RWPE2 (cell line): ENCODE measurements around the gene ANTXR1.

Experiments used
- ATAC-seq: fragments of 200-7000 bp; cut with Tn5 transposase; 3 replicates; pipeline ENCODE4 v1.9.1; 2021; ENCODE audit warnings: low read depth
- DNase-seq: peaks from one replicate; pipeline ENCODE4 v3.0.0-alpha.2; 2020; ENCODE audit warnings: low spot score
- H3K27ac ChIP-seq: fragments of 450-650 bp; 2 replicates; pipeline ENCODE4 v1.5.1; 2017; ENCODE audit warnings: mild to moderate bottlenecking; ENCODE audit not compliant: poor library complexity, severe bottlenecking
- H3K27me3 ChIP-seq: fragments of 250-450 bp; sonication (Bioruptor Pico); 2 replicates; pipeline ENCODE4 v1.5.1; 2021; ENCODE audit warnings: mild to moderate bottlenecking, moderate library complexity; ENCODE audit not compliant: insufficient read depth, poor library complexity, severe bottlenecking
- H3K36me3 ChIP-seq: fragments of 250-450 bp; sonication (Bioruptor Pico); 2 replicates; pipeline ENCODE4 v1.5.1; 2020; ENCODE audit warnings: low read depth, mild to moderate bottlenecking, moderate library complexity
- H3K4me1 ChIP-seq: fragments of 250-450 bp; sonication (Bioruptor Pico); 2 replicates; pipeline ENCODE4 v1.5.1; 2021; ENCODE audit warnings: mild to moderate bottlenecking, moderate library complexity; ENCODE audit not compliant: insufficient read depth, poor library complexity, severe bottlenecking
- H3K4me3 ChIP-seq: fragments of 250-450 bp; sonication (Bioruptor Pico); 2 replicates; pipeline ENCODE4 v1.5.1; 2021; ENCODE audit warnings: mild to moderate bottlenecking, moderate library complexity; ENCODE audit not compliant: severe bottlenecking
- H3K9me3 ChIP-seq: fragments of 250-450 bp; sonication (Bioruptor Pico); 2 replicates; pipeline ENCODE4 v1.5.1; 2021; ENCODE audit warnings: mild to moderate bottlenecking, moderate library complexity; ENCODE audit not compliant: severe bottlenecking
- CTCF ChIP-seq: fragments of 450-650 bp; IDR thresholded peaks from one replicate; pipeline ENCODE4 v1.5.1; 2017; ENCODE audit warnings: mild to moderate bottlenecking, moderate library complexity; ENCODE audit not compliant: poor library complexity, severe bottlenecking

The ANTXR1 gene

GRCh38 chr2:69020496-69021426, 7.8 kb downstream of the ANTXR1 start:
- DNase-seq (no peak), ATAC-seq (no peak)
- H3K9me3 ChIP-seq, result no peaks in the 10 kb centered on the region
- TF ChIP-seq CTCF, result no peak
- H3K4me1 ChIP-seq, result peaks cover 40% of the 10 kb centered on the region
- H3K4me3 ChIP-seq, result no peak overlapping the region
- no peak overlapping the region for H3K27ac ChIP-seq
- no peaks in the 10 kb centered on the region for H3K36me3 ChIP-seq
- H3K27me3 ChIP-seq, result no peaks in the 10 kb centered on the region

DNA sequence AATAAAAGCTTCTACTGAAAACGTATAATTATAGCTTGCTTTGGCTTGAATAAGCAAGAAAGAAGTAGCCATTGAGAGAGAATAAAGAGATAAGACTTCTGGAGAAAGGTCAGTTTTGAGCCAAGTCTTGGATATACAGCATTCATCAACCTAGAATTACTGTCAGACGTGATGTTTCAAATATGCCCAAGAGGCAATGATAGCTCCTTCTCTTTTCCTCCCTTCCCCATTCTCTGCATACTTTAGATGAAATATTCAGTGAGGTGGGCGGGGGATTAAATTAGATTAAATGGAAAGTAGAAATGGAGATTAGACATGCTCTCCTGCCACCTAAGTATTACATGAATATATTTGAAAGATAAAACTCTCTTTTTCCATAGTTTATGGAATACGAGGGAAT, 8.7 kb downstream of the ANTXR1 start:
- Histone ChIP-seq H3K36me3 (no peaks in the 10 kb centered on the region), H3K4me3 (no peak overlapping the region), H3K4me1 (peaks cover 38% of the 10 kb centered on the region), H3K27me3 (no peaks in the 10 kb centered on the region), H3K9me3 (no peaks in the 10 kb centered on the region), H3K27ac (peak overlapping the region; percentile 8)
- ATAC-seq (no peak), DNase-seq (no peak)
- TF ChIP-seq CTCF, result no peak

DNA sequence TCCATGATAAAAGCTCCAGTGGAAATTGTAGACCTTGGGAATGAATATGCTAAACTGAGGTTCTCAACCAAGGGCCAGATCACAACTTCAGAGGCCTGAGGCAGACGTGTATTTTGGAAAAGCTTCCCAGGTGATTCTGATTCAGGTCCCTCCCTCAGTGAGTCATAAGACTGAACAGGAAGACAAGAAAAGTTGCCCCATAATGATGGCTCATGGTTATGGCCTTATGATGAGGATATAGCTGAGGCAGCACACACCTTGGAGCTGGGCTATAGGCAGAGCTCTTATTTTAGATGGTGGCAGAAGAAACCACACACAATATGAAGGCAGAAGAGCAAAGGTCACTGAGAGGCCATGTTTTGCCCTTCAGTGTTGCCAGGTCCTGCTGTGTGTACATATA, 9.6 kb downstream of the ANTXR1 start:
- Histone ChIP-seq H3K27ac (peak overlapping the region; percentile 8), H3K4me3 (no peak overlapping the region), H3K27me3 (no peaks in the 10 kb centered on the region), H3K9me3 (no peaks in the 10 kb centered on the region), H3K4me1 (peaks cover 38% of the 10 kb centered on the region), H3K36me3 (no peaks in the 10 kb centered on the region)
- peak; percentile 99 for ATAC-seq
- no peak for DNase-seq
- TF ChIP-seq CTCF, result no peak

DNA sequence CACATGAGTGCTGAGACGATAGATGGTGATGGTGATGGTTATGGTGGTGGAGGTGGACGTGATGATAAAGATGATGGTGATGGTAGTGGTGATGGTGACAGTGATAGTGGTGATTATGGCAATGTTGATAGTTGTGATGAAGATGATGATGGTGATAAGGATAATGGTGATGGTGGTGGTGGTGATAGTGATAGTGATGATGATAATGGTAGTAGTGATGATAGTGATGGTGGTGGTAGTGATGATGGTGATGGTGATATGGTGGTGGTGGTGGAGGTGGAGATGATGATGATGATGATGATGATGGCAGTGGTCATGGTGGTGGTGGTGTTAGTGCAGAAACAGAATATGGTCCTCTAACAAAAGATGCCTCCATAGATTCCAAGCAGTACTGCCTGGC, 10.3 kb downstream of the ANTXR1 start:
- H3K27me3 ChIP-seq, result no peaks in the 10 kb centered on the region
- H3K27ac ChIP-seq, result no peak overlapping the region
- H3K4me3 ChIP-seq, result no peak overlapping the region
- peaks cover under 1% of the 10 kb centered on the region for H3K9me3 ChIP-seq
- H3K4me1 ChIP-seq, result peaks cover 38% of the 10 kb centered on the region
- DNase-seq (no peak), ATAC-seq (no peak)
- no peak for TF ChIP-seq CTCF
- H3K36me3 ChIP-seq, result no peaks in the 10 kb centered on the region

- peak; percentile 21 for TF ChIP-seq CTCF
- peaks cover 2% of the 10 kb centered on the region for H3K9me3 ChIP-seq
- no peaks in the 10 kb centered on the region for H3K27me3 ChIP-seq
- ATAC-seq (no peak), DNase-seq (no peak)
- no peak overlapping the region for H3K4me3 ChIP-seq
- H3K36me3 ChIP-seq, result no peaks in the 10 kb centered on the region
- no peak overlapping the region for H3K27ac ChIP-seq
- peaks cover 14% of the 10 kb centered on the region for H3K4me1 ChIP-seq
Observed at GRCh38 chr2:69026026-69026425, 13.0 kb downstream of the ANTXR1 start.
